ENCODE data around the gene BTBD2. TPM values are rescaled to one million over a fixed set of nuclear protein-coding genes. Genes with fewer than 3 reads are reported as not detected.

Gene BTBD2
- total RNA-seq, 1 donor from 2014 or later: 81.5 TPM

DNA sequence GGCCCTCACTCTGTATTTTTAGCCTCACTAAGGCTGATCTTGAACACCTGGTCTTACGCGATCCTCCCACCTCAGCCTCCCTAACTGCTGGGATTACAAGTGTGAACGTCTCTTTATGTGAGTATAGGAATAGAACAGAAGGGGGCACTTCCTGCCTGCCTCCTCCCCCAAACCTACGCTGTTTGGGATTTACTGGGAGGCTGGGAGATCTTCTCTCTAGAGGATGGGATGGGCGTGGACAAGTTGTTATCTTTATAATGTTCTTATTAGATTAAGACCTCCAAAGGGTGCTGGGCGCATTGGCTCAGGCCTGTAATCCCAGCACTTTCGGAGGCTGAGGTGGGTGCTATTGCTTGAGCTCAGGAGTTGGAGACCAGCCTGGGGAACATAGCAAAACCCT lies 77.4 kb downstream of the BTBD2 start:
- Histone ChIP-seq H3K4me3 (no peak overlapping the region), H3K27me3 (no peaks in the 10 kb centered on the region), H3K27ac (no peak overlapping the region), H3K4me1 (peaks cover 27% of the 10 kb centered on the region), H3K9me3 (no peaks in the 10 kb centered on the region), H3K36me3 (no peaks in the 10 kb centered on the region)
- TF ChIP-seq POLR2A (IDR thresholded peaks at IDR 0.05): no peak
- TF ChIP-seq, protein P1, sequence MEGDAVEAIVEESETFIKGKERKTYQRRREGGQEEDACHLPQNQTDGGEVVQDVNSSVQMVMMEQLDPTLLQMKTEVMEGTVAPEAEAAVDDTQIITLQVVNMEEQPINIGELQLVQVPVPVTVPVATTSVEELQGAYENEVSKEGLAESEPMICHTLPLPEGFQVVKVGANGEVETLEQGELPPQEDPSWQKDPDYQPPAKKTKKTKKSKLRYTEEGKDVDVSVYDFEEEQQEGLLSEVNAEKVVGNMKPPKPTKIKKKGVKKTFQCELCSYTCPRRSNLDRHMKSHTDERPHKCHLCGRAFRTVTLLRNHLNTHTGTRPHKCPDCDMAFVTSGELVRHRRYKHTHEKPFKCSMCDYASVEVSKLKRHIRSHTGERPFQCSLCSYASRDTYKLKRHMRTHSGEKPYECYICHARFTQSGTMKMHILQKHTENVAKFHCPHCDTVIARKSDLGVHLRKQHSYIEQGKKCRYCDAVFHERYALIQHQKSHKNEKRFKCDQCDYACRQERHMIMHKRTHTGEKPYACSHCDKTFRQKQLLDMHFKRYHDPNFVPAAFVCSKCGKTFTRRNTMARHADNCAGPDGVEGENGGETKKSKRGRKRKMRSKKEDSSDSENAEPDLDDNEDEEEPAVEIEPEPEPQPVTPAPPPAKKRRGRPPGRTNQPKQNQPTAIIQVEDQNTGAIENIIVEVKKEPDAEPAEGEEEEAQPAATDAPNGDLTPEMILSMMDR (IDR thresholded peaks at IDR 0.05): no peak
- TF ChIP-seq POLR2AphosphoS5 (IDR thresholded peaks at IDR 0.05; ENCODE audit: insufficient read depth in 1 of 2, low read depth in 1 of 2): no peak
- intact Hi-C loops (cut with DNase I): no loop called here
- DNase-seq (ENCODE audit: extremely low spot score in 2 of 2): no peak

DNA sequence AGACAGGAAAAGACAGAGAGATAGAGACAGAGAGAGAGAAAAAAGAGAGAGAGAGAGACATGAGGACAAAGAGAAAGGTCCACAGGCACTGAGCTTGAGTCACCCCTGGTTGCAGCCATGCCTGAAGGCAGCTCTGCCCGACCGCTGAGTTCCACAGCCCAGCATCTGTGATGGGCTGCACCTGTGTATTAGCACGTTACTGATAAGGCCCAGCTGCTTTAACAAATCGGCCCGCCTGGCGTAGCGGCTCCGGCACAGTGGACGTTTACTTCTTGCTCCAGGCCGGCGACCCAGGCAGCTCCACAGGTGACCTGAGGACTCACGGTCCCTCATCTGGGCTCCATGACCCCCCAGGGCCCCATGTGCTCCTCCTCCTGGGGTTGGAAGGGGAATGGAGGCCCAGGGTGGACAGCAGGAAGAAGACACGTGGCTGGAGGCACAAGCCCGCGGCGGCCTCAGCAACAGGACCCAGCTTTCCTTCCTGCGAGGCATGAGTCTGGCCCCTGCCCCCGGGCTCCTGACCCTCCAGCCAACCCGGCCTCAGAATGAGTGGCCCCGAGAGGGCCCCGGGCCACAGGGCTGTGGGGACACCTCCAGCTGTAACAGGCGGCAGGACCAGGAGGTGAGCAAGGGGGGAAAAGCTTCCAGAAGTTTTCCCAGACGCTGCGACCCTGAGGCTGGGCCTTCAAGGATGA lies 78.5 kb downstream of the BTBD2 start:
- H3K4me3 ChIP-seq: no peak overlapping the region
- no peaks in the 10 kb centered on the region for H3K36me3 ChIP-seq
- no peak for DNase-seq (ENCODE audit: extremely low spot score in 2 of 2)
- H3K27ac ChIP-seq: peak overlapping the region; percentile 20
- no peaks in the 10 kb centered on the region for H3K27me3 ChIP-seq
- intact Hi-C loops (cut with DNase I): no loop called here
- TF ChIP-seq, protein P1 (IDR thresholded peaks at IDR 0.05): no peak
- TF ChIP-seq POLR2AphosphoS5 (IDR thresholded peaks at IDR 0.05; ENCODE audit: insufficient read depth in 1 of 2, low read depth in 1 of 2) (no peak), POLR2A (IDR thresholded peaks at IDR 0.05) (no peak)
- no peaks in the 10 kb centered on the region for H3K9me3 ChIP-seq
- peaks cover 17% of the 10 kb centered on the region for H3K4me1 ChIP-seq

DNA sequence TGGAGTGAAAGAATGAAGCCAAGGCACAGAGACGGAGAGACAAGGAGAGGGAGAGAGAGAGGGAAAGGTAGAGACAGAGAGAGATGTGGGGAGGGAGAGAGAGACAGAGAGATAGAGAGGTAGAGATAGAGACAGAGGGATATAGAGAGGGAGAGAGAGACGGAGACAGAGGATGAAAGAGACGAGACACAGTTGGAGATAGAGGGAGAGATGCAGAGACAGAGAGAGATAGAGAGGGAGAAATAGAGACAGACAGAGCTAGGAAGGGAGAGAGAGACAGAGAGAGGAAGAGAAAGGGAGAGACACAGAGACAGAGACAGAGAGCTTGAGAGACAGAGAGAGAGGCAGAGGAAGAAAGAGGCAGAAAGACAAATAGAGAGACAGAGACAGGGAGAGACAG lies 79.1 kb downstream of the BTBD2 start:
- H3K9me3 ChIP-seq: no peaks in the 10 kb centered on the region
- TF ChIP-seq POLR2AphosphoS5 (IDR thresholded peaks at IDR 0.05; ENCODE audit: insufficient read depth in 1 of 2, low read depth in 1 of 2): no peak
- no peak for TF ChIP-seq POLR2A (IDR thresholded peaks at IDR 0.05)
- DNase-seq (ENCODE audit: extremely low spot score in 2 of 2): no peak
- no peaks in the 10 kb centered on the region for H3K36me3 ChIP-seq
- intact Hi-C loops (cut with DNase I): no loop called here
- no peaks in the 10 kb centered on the region for H3K27me3 ChIP-seq
- peaks cover 15% of the 10 kb centered on the region for H3K4me1 ChIP-seq
- H3K4me3 ChIP-seq: no peak overlapping the region
- peak overlapping the region; percentile 20 for H3K27ac ChIP-seq

DNA sequence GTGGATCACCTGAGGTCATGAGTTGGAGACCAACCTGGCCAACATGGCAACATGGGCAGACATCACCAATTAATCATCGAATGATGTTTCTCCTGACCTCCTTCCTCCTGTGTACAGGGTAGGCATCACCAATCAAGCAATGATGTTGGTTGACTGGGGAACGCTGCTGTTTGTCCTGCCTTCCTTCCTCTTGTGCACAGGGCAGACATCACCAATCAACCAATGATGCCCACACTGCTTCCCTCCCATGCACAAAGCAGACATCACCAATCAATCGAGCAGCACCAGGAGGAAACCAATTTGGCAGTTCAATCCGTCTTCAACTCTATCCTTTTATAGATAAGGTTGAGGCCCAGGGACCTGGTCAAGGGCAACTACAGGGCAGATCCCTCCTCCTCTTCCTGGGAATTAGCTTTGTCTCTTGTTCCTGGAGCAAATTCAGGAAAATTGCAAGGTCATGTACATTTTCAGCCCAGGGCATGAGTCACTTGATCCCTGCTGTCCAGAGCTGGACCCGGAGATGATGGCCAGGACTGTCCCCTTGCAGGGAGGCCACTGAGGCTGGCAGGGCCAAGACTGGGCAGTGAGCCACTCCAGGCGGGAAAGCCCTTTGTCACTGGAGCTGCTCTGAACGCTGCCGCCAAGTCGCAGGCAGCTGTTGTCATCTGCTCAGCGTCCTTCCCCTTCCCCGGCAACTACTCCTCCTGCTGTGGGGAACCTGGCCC lies 79.9 kb downstream of the BTBD2 start:
- intact Hi-C loops (cut with DNase I): no loop called here
- H3K4me1 ChIP-seq: peaks cover 15% of the 10 kb centered on the region
- H3K9me3 ChIP-seq: no peaks in the 10 kb centered on the region
- no peaks in the 10 kb centered on the region for H3K36me3 ChIP-seq
- H3K27me3 ChIP-seq: no peaks in the 10 kb centered on the region
- DNase-seq (ENCODE audit: extremely low spot score in 2 of 2): no peak
- no peak for TF ChIP-seq POLR2A (IDR thresholded peaks at IDR 0.05)
- TF ChIP-seq POLR2AphosphoS5 (IDR thresholded peaks at IDR 0.05; ENCODE audit: insufficient read depth in 1 of 2, low read depth in 1 of 2): peak in 1 of 2 donors; percentile 39
- H3K4me3 ChIP-seq: no peak overlapping the region
- H3K27ac ChIP-seq: peak overlapping the region; percentile 20

Small RNAs within 50 kb of the gene (small RNA-seq; reads per million reads assigned to genes)
- gene AC007136.1: not detected

Other genes starting within 250 kb of the BTBD2 start
- 3.2 TPM for gene ATP8B3, start 203.4 kb downstream of the BTBD2 start, total RNA-seq
- 19.9 TPM for gene REXO1, start 167.2 kb downstream of the BTBD2 start, total RNA-seq
- gene KLF16, start 152.1 kb downstream of the BTBD2 start, total RNA-seq: 7.6 TPM
- gene ABHD17A, start 130.2 kb downstream of the BTBD2 start, total RNA-seq: 83.0 TPM
- gene ADAT3, start 110.3 kb downstream of the BTBD2 start, total RNA-seq: 5.2 TPM
- gene SCAMP4, start 110.3 kb downstream of the BTBD2 start, total RNA-seq: 51.3 TPM
- gene CSNK1G2, start 74.5 kb downstream of the BTBD2 start, total RNA-seq: 77.6 TPM
- 185 TPM for gene MKNK2, start 35.5 kb upstream of the BTBD2 start, total RNA-seq
- gene MOB3A, start 80.6 kb upstream of the BTBD2 start, total RNA-seq: 50.6 TPM
- gene IZUMO4, start 81.2 kb upstream of the BTBD2 start, total RNA-seq: 7.9 TPM
- 62.9 TPM for gene AP3D1, start 135.9 kb upstream of the BTBD2 start, total RNA-seq
- gene DOT1L, start 148.2 kb upstream of the BTBD2 start, total RNA-seq: 13.0 TPM
- gene PLEKHJ1, start 220.6 kb upstream of the BTBD2 start, total RNA-seq: 30.7 TPM
- gene SF3A2, start 221.1 kb upstream of the BTBD2 start, total RNA-seq: 71.2 TPM
- gene AMH, start 233.6 kb upstream of the BTBD2 start, total RNA-seq: 2.7 TPM
- not detected for gene JSRP1, start 240.7 kb upstream of the BTBD2 start, total RNA-seq

All from vagina (tissue), 2 donors.